ENCODE data around the gene C20orf144. TPM values are rescaled to one million over a fixed set of nuclear protein-coding genes. Genes with fewer than 3 reads are reported as not detected.

Gene C20orf144
- total and polyA plus RNA-seq, 9 of the 15 experiments (the other 6 are each of a cell fraction or from before 2014, with no cell fraction given): 0.04 to 0.23 (median 0.11) TPM; not detected in 2

GRCh38 chr20:33685328-33686099 is 23.4 kb downstream of the C20orf144 start (continued):
- no peak for TF ChIP-seq NFIC (IDR thresholded peaks at IDR 0.05)
- TF ChIP-seq FOXA1 (IDR thresholded peaks at IDR 0.05; ENCODE audit: borderline replicate concordance): no peak
- no peak for TF ChIP-seq RFX1 (IDR thresholded peaks at IDR 0.05)
- no peak for TF ChIP-seq ZNF23 (CRISPR knock-in tag; IDR thresholded peaks at IDR 0.05)
- no peak for TF ChIP-seq TBL1XR1 (IDR thresholded peaks at IDR 0.05; ENCODE audit: low read length in 2 of 2)
- TF ChIP-seq, protein P1, sequence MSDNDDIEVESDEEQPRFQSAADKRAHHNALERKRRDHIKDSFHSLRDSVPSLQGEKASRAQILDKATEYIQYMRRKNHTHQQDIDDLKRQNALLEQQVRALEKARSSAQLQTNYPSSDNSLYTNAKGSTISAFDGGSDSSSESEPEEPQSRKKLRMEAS (CRISPR knock-in tag; IDR thresholded peaks at IDR 0.05): peak; percentile 54; the same call in 1 of the 2 replicates
- no peak for TF ChIP-seq ZC3H11A (IDR thresholded peaks at IDR 0.05; ENCODE audit: low read depth, low read length)
- TF ChIP-seq RBFOX2 (IDR thresholded peaks at IDR 0.05; ENCODE audit: low read depth, low read length): peak; percentile 71
- TF ChIP-seq PTRF (tag; IDR thresholded peaks at IDR 0.05): no peak
- TF ChIP-seq ZNF143 (CRISPR knock-in tag; IDR thresholded peaks at IDR 0.05): no peak
- TF ChIP-seq LCOR (CRISPR knock-in tag; IDR thresholded peaks at IDR 0.05): no peak
- TF ChIP-seq PYGO2 (tag; IDR thresholded peaks at IDR 0.05): no peak
- TF ChIP-seq TEAD1 (CRISPR knock-in tag; IDR thresholded peaks at IDR 0.05): 0 out of 4 replicates have a peak, but pooled peaks of 1 of the 2 experiments have one; percentile 19
- no peak for TF ChIP-seq NR4A1 (CRISPR knock-in tag; IDR thresholded peaks at IDR 0.05)
- no peak for TF ChIP-seq NR4A1 (tag; IDR thresholded peaks at IDR 0.05)
- TF ChIP-seq KLF16 (IDR thresholded peaks at IDR 0.05): 0 out of 2 replicates have a peak, but pooled peaks have one; percentile 16
- no peak for TF ChIP-seq SMARCA4 (IDR thresholded peaks at IDR 0.05)
- TF ChIP-seq, protein P2, sequence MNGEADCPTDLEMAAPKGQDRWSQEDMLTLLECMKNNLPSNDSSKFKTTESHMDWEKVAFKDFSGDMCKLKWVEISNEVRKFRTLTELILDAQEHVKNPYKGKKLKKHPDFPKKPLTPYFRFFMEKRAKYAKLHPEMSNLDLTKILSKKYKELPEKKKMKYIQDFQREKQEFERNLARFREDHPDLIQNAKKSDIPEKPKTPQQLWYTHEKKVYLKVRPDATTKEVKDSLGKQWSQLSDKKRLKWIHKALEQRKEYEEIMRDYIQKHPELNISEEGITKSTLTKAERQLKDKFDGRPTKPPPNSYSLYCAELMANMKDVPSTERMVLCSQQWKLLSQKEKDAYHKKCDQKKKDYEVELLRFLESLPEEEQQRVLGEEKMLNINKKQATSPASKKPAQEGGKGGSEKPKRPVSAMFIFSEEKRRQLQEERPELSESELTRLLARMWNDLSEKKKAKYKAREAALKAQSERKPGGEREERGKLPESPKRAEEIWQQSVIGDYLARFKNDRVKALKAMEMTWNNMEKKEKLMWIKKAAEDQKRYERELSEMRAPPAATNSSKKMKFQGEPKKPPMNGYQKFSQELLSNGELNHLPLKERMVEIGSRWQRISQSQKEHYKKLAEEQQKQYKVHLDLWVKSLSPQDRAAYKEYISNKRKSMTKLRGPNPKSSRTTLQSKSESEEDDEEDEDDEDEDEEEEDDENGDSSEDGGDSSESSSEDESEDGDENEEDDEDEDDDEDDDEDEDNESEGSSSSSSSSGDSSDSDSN (IDR thresholded peaks at IDR 0.05; ENCODE audit: borderline replicate concordance in 1 of 2, low read depth in 2 of 2, low read length in 2 of 2): 0 out of 4 replicates have a peak, but pooled peaks of 1 of the 2 experiments have one; percentile 36
- no peak for TF ChIP-seq ZFP1 (CRISPR knock-in tag; IDR thresholded peaks at IDR 0.05)
- no peak for TF ChIP-seq DNMT1 (IDR thresholded peaks at IDR 0.05)
- TF ChIP-seq BHLHE40 (IDR thresholded peaks at IDR 0.05; ENCODE audit: low read length): no peak
- TF ChIP-seq MAFF (IDR thresholded peaks at IDR 0.05; ENCODE audit: low read length): no peak
- TF ChIP-seq CEBPB (tag; IDR thresholded peaks at IDR 0.05): no peak
- peak; percentile 56; the same call in 1 of the 2 replicates for TF ChIP-seq ESRRA (IDR thresholded peaks at IDR 0.05; ENCODE audit: borderline replicate concordance, low read depth)
- no peak; the same call in 1 of the 2 replicates for TF ChIP-seq MYC (IDR thresholded peaks at IDR 0.05; ENCODE audit: low read depth, low read length)
- TF ChIP-seq MYC (CRISPR knock-in tag; IDR thresholded peaks at IDR 0.05; ENCODE audit: borderline replicate concordance, low read depth): peak; percentile 66; the same call in 1 of the 2 replicates
- no peak for TF ChIP-seq CCAR2 (IDR thresholded peaks at IDR 0.05; ENCODE audit: low read depth, low read length)
- TF ChIP-seq MXI1 (IDR thresholded peaks at IDR 0.05; ENCODE audit: low read depth, low read length): no peak

Measured in K562 (cell line).